Neural cell (in vitro differentiated cells): Measurements from ENCODE around the gene NCKAP5. TPM values are rescaled to one million over a fixed set of nuclear protein-coding genes. Genes with fewer than 3 reads are reported as not detected.

ENCODE experiments used
- H2AFZ ChIP-seq: fragments of 200-600, 300-800 bp; sonication (generic), shearing (Covaris generic); 2 replicates; pipeline ENCODE4 v1.6.0; 2014; ENCODE audit warnings: low read depth, mild to moderate bottlenecking, antibody characterized with exemption, low read length, moderate library complexity
- H3F3A ChIP-seq: fragments of 200-600 bp; shearing (Covaris generic); 2 replicates; pipeline ENCODE4 v1.6.1; 2016; ENCODE audit warnings: mild to moderate bottlenecking, moderate library complexity, mixed read lengths, antibody characterized with exemption, low read length; ENCODE audit not compliant: insufficient read depth, poor library complexity, severe bottlenecking
- H3K27ac ChIP-seq: fragments of 200-600, 300-800 bp; sonication (generic), shearing (Covaris generic); 2 replicates; pipeline ENCODE4 v1.5.1; 2014; ENCODE audit warnings: mild to moderate bottlenecking, low read length, moderate library complexity
- H3K27me3 ChIP-seq: fragments of 300-800, 200-600 bp; sonication (generic), shearing (Covaris generic); 2 replicates; pipeline ENCODE4 v1.6.0; 2014; ENCODE audit warnings: mild to moderate bottlenecking, low read depth, low read length, moderate library complexity; ENCODE audit not compliant: insufficient read depth
- H3K36me3 ChIP-seq: fragments of 300-800, 200-600 bp; sonication (generic), shearing (Covaris generic); 2 replicates; pipeline ENCODE4 v1.5.1; 2014; ENCODE audit warnings: mild to moderate bottlenecking, antibody characterized with exemption, low read length, moderate library complexity; ENCODE audit not compliant: insufficient read depth
- H3K4me2 ChIP-seq: fragments of 300-800, 200-600 bp; sonication (generic), shearing (Covaris generic); 2 replicates; pipeline ENCODE4 v1.6.0; 2014; ENCODE audit warnings: mild to moderate bottlenecking, low read length
- H3K4me3 ChIP-seq: fragments of 300-800, 200-600 bp; sonication (generic), shearing (Covaris generic); 2 replicates; pipeline ENCODE4 v1.5.1; 2014; ENCODE audit warnings: mild to moderate bottlenecking, low read length, moderate library complexity
- H3K79me2 ChIP-seq: fragments of 200-600 bp; shearing (Covaris generic); replicated peaks from 2 replicates; pipeline ENCODE4 v1.6.0; 2014; ENCODE audit warnings: mild to moderate bottlenecking, low read length, moderate library complexity; ENCODE audit not compliant: insufficient read depth
- H3K9ac ChIP-seq: fragments of 300-800, 200-600 bp; sonication (generic), shearing (Covaris generic); 2 replicates; pipeline ENCODE4 v1.6.1; 2016; ENCODE audit warnings: mild to moderate bottlenecking, low read length, mixed read lengths
- H3K9me2 ChIP-seq: fragments of 200-600 bp; shearing (Covaris generic); 2 replicates; pipeline ENCODE4 v1.6.1; 2016; ENCODE audit warnings: mild to moderate bottlenecking, low read length, mixed read lengths; ENCODE audit not compliant: insufficient read depth
- H3K9me3 ChIP-seq: fragments of 200-600, 300-800 bp; sonication (generic), shearing (Covaris generic); 2 replicates; pipeline ENCODE4 v1.6.1; 2016; ENCODE audit warnings: mild to moderate bottlenecking, mixed run types, low read length, moderate library complexity, mixed read lengths
- H4K20me1 ChIP-seq: fragments of 200-600 bp; shearing (Covaris generic); 2 replicates; pipeline ENCODE4 v1.6.1; 2016; ENCODE audit warnings: mild to moderate bottlenecking, mixed run types; ENCODE audit not compliant: insufficient read depth
- CTCF ChIP-seq: fragments of 450-650 bp; IDR thresholded peaks from 2 replicates; pipeline ENCODE4 v1.5.1; 2014; ENCODE audit warnings: antibody characterized with exemption, mild to moderate bottlenecking, moderate library complexity; ENCODE audit not compliant: poor library complexity, severe bottlenecking
- EP300 ChIP-seq: fragments of 450-650 bp; conservative IDR thresholded peaks from 2 replicates; pipeline ENCODE4 v1.6.1; 2014; ENCODE audit warnings: antibody characterized with exemption, mild to moderate bottlenecking, moderate library complexity; ENCODE audit not compliant: poor library complexity, severe bottlenecking
- EZH2 ChIP-seq: fragments of 200-600, 300-800 bp; shearing (Covaris generic), sonication (generic); IDR thresholded peaks from 2 replicates; pipeline ENCODE4 v1.6.1; 2014; ENCODE audit warnings: antibody characterized with exemption, low read length, borderline replicate concordance, mild to moderate bottlenecking; ENCODE audit not compliant: insufficient read depth, poor library complexity, severe bottlenecking
- MXI1 ChIP-seq: fragments of 450-650 bp; conservative IDR thresholded peaks from 2 replicates; pipeline ENCODE4 v1.6.1; 2014; ENCODE audit warnings: antibody characterized with exemption, mild to moderate bottlenecking; ENCODE audit not compliant: poor library complexity, severe bottlenecking
- POLR2AphosphoS5 ChIP-seq: IDR thresholded peaks from 2 replicates; pipeline ENCODE4 v1.6.1; 2012
- RAD21 ChIP-seq: fragments of 450-650 bp; conservative IDR thresholded peaks from 2 replicates; pipeline ENCODE4 v1.6.1; 2014; ENCODE audit warnings: antibody characterized with exemption, mild to moderate bottlenecking, moderate library complexity
- REST ChIP-seq: IDR thresholded peaks from 2 replicates; pipeline ENCODE4 v1.6.1; 2012; ENCODE audit warnings: borderline replicate concordance
- SMC3 ChIP-seq: fragments of 450-650 bp; conservative IDR thresholded peaks from 2 replicates; pipeline ENCODE4 v1.6.1; 2014; ENCODE audit warnings: antibody characterized with exemption, mild to moderate bottlenecking, moderate library complexity; ENCODE audit not compliant: poor library complexity
- TAF1 ChIP-seq: IDR thresholded peaks from 2 replicates; pipeline ENCODE4 v1.6.1; 2012; ENCODE audit warnings: low read depth
- polyA plus RNA-seq: library from polyadenylated mRNA; depleted of rRNA; stranded (reverse); fragments of >200 nt; gene quantifications from 2 replicates; pipeline ENCODE4 v1.2.3, GENCODE V29; 2014

NCKAP5 gene
- polyA plus RNA-seq, 1 donor from 2014 or later = 2.4 TPM

- Histone ChIP-seq H3K79me2 (no peaks in the 10 kb centered on the region), H3K27me3 (no peaks in the 10 kb centered on the region), H2AFZ (no peak overlapping the region), H3K9ac (no peak overlapping the region), H3K4me3 (no peak overlapping the region), H3K4me2 (no peak overlapping the region), H3K27ac (no peak overlapping the region), H3F3A (no peaks in the 10 kb centered on the region), H3K9me2 (no peaks in the 10 kb centered on the region), H4K20me1 (no peaks in the 10 kb centered on the region), H3K36me3 (no peaks in the 10 kb centered on the region), H3K9me3 (no peaks in the 10 kb centered on the region)
- TF ChIP-seq POLR2AphosphoS5 = no peak
- no peak for TF ChIP-seq REST
- no peak for TF ChIP-seq TAF1
- no peak for TF ChIP-seq SMC3
- TF ChIP-seq EP300 = no peak
- no peak for TF ChIP-seq RAD21
- no peak for TF ChIP-seq MXI1
- no peak for TF ChIP-seq CTCF
- TF ChIP-seq EZH2 = no peak
Measured at GRCh38 chr2:132782176-132782783, 786.0 kb downstream of the NCKAP5 start.

GRCh38 chr2:132780651-132781050 lies 787.6 kb downstream of the NCKAP5 start:
- no peak overlapping the region for H3K27ac ChIP-seq
- no peaks in the 10 kb centered on the region for H4K20me1 ChIP-seq
- H3K9me2 ChIP-seq = no peaks in the 10 kb centered on the region
- no peak overlapping the region for H3K9ac ChIP-seq
- H3K36me3 ChIP-seq = no peaks in the 10 kb centered on the region
- no peaks in the 10 kb centered on the region for H3K27me3 ChIP-seq
- H2AFZ ChIP-seq = no peak overlapping the region
- no peaks in the 10 kb centered on the region for H3K9me3 ChIP-seq
- H3K4me2 ChIP-seq = no peak overlapping the region
- H3K4me3 ChIP-seq = no peak overlapping the region
- TF ChIP-seq TAF1 = no peak
- TF ChIP-seq CTCF = no peak
- no peak for TF ChIP-seq REST
- TF ChIP-seq RAD21 = no peak
- no peak for TF ChIP-seq POLR2AphosphoS5
- TF ChIP-seq EP300 = no peak
- no peak for TF ChIP-seq EZH2
- no peak for TF ChIP-seq SMC3
- TF ChIP-seq MXI1 = no peak
- H3K79me2 ChIP-seq = no peaks in the 10 kb centered on the region
- H3F3A ChIP-seq = no peaks in the 10 kb centered on the region
